ENCODE results near the gene CNTROB.

The CNTROB gene

DNA sequence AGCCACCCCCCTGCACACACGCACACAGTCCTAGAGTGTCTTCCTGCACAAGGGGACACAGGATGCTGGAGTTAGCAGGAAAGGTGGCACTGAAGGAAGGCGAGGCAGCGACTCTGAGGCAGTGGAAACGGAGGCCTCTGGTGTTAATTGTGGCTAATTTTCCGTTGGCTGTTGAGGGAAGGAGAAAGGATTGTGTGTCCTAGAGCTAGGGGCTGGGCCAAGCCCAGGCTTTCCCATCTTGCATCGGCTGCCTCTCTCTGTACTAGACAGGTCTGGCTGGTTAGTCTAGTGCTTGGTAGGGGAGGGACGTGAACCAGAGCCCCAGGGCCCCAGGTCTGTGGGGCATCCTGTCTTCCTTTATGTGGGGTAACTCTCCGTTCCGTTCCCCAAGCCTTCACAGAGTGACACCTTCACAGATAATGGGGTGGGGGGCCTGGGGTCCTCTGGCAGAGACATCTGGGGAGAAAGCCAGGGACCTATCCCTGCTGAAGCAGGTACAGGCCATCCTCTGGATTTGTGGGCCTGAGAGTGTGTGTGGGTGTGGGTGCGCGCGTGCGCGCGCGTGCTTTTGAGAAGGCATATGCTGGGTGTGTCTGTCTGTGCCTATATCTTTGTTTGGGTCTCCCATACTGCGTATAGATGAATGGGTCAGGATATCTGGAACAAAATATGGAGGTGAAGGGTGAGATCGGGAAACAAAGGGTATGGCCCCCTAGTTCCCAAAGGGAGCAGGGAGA lies 43.7 kb upstream of the CNTROB start, which contains the start of gene CHD3:
TSS of gene CHD3 (plus strand) at position 606 of the 737 bp plus-strand sequence. CDS start 212 bp downstream, outside the sequence.
- H3K9ac ChIP-seq (ENCODE audit: low read depth, low read length) = peak within 1 kb of the TSS; percentile 74
- H3K4me1 ChIP-seq (ENCODE audit: control insufficient read depth, insufficient read depth, low read length) = peaks cover 38% of the 10 kb centered on the region
- H3K4me3 ChIP-seq (ENCODE audit: low read length) = peak within 1 kb of the TSS; percentile 70
- no peaks in the 10 kb centered on the region for H3K27me3 ChIP-seq (ENCODE audit: control insufficient read depth, insufficient read depth, low read length)
- no peaks in the 10 kb centered on the region for H3K9me3 ChIP-seq (replicated peaks; ENCODE audit: low read length)
- H3K4me2 ChIP-seq (ENCODE audit: low read length) = peak within 1 kb of the TSS; percentile 93
- peaks cover 17% of the 10 kb centered on the region for H3K36me3 ChIP-seq (ENCODE audit: insufficient read depth, low read length)

GRCh38 chr17:7889166-7889955 lies 42.6 kb upstream of the CNTROB start:
- Histone ChIP-seq H3K9me3 (replicated peaks; ENCODE audit: low read length) (no peaks in the 10 kb centered on the region), H3K36me3 (ENCODE audit: insufficient read depth, low read length) (peaks cover 28% of the 10 kb centered on the region), H3K9ac (ENCODE audit: low read depth, low read length) (peak overlapping the region; percentile 74), H3K27me3 (ENCODE audit: control insufficient read depth, insufficient read depth, low read length) (no peaks in the 10 kb centered on the region), H3K4me3 (ENCODE audit: low read length) (peak overlapping the region; percentile 70), H3K4me2 (ENCODE audit: low read length) (peak overlapping the region; percentile 93), H3K4me1 (ENCODE audit: control insufficient read depth, insufficient read depth, low read length) (peaks cover 31% of the 10 kb centered on the region)

DNA sequence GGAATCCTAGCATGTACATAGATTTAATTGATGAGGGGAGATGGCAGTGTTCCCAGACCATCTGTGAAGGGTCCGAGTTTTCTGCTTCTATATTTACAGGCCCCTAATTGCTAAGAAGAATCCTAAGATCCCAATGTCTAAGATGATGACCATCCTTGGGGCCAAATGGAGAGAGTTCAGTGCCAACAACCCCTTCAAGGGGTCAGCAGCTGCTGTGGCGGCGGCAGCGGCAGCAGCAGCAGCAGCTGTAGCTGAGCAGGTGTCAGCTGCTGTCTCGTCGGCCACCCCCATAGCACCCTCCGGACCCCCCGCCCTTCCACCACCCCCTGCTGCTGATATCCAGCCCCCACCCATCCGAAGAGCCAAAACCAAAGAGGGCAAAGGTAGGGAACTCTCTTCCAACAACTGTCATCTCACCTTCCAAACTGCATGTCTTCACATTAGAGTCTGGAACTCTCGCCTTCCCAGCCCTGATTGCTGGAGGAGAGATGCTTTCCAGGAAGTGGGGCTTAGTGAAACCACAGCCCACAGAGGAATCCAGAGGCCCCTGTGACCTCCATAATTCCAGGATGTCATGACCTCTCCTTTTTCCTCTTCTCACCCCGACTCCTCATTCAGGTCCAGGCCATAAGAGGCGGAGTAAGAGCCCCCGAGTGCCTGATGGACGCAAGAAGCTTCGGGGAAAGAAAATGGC lies 38.7 kb upstream of the CNTROB start:
- H3K4me1 ChIP-seq (ENCODE audit: control insufficient read depth, insufficient read depth, low read length) = peaks cover 16% of the 10 kb centered on the region
- H3K36me3 ChIP-seq (ENCODE audit: insufficient read depth, low read length) = peaks cover 57% of the 10 kb centered on the region
- no peak overlapping the region for H3K4me2 ChIP-seq (ENCODE audit: low read length)
- H3K9ac ChIP-seq (ENCODE audit: low read depth, low read length) = no peak overlapping the region
- no peaks in the 10 kb centered on the region for H3K27me3 ChIP-seq (ENCODE audit: control insufficient read depth, insufficient read depth, low read length)
- H3K4me3 ChIP-seq (ENCODE audit: low read length) = no peak overlapping the region
- no peaks in the 10 kb centered on the region for H3K9me3 ChIP-seq (replicated peaks; ENCODE audit: low read length)

DNA sequence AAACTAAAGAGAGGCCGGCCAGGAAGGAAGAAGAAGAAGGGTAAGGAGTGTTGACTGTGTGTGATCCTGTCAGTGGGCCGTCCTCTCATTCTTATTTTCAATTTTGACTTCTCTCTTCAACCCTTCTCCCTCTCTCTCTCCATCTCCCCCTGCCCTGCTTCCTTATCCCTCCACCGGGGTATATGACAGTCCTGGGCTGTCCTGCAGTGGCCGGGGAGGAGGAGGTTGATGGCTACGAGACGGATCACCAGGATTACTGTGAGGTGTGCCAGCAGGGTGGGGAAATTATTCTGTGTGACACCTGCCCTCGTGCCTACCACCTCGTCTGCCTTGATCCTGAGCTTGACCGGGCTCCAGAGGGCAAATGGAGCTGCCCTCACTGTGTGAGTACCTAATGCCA lies 37.8 kb upstream of the CNTROB start:
- no peak overlapping the region for H3K4me3 ChIP-seq (ENCODE audit: low read length)
- H3K4me1 ChIP-seq (ENCODE audit: control insufficient read depth, insufficient read depth, low read length) = peaks cover 7% of the 10 kb centered on the region
- no peak overlapping the region for H3K9ac ChIP-seq (ENCODE audit: low read depth, low read length)
- no peak overlapping the region for H3K4me2 ChIP-seq (ENCODE audit: low read length)
- H3K27me3 ChIP-seq (ENCODE audit: control insufficient read depth, insufficient read depth, low read length) = no peaks in the 10 kb centered on the region
- H3K9me3 ChIP-seq (replicated peaks; ENCODE audit: low read length) = no peaks in the 10 kb centered on the region
- H3K36me3 ChIP-seq (ENCODE audit: insufficient read depth, low read length) = peaks cover 66% of the 10 kb centered on the region

DNA sequence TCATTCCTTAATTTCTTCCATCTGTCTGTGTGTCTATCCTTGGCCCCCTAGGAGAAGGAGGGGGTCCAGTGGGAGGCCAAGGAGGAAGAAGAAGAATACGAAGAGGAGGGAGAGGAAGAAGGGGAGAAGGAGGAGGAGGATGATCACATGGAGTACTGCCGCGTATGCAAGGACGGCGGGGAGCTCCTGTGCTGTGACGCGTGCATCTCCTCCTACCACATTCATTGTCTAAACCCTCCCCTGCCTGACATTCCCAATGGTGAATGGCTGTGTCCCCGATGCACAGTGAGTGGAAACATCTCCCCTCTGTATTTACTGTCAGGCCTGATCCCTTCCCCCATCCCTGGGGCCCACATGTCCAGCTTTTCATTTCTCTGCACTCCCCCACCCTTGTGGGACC lies 37.1 kb upstream of the CNTROB start:
- peaks cover 72% of the 10 kb centered on the region for H3K36me3 ChIP-seq (ENCODE audit: insufficient read depth, low read length)
- H3K4me1 ChIP-seq (ENCODE audit: control insufficient read depth, insufficient read depth, low read length) = peaks cover under 1% of the 10 kb centered on the region
- H3K4me3 ChIP-seq (ENCODE audit: low read length) = no peak overlapping the region
- no peak overlapping the region for H3K9ac ChIP-seq (ENCODE audit: low read depth, low read length)
- no peaks in the 10 kb centered on the region for H3K9me3 ChIP-seq (replicated peaks; ENCODE audit: low read length)
- H3K27me3 ChIP-seq (ENCODE audit: control insufficient read depth, insufficient read depth, low read length) = no peaks in the 10 kb centered on the region
- no peak overlapping the region for H3K4me2 ChIP-seq (ENCODE audit: low read length)

DNA sequence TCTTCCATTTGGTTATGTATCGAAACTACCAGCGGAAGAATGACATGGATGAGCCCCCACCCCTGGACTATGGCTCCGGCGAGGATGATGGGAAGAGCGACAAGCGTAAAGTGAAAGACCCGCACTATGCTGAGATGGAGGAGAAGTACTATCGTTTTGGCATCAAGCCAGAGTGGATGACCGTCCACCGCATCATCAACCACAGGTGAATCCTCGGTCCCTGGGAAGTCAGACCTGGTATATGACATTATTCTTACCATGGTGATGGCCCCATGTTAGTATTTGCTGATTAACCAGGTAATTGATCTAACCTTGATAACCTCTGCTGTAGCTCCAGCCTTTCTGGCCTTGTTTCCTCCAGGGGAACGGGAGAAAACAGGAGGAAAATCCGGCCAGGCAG lies 34.9 kb upstream of the CNTROB start:
- H3K4me1 ChIP-seq (ENCODE audit: control insufficient read depth, insufficient read depth, low read length) = no peaks in the 10 kb centered on the region
- H3K36me3 ChIP-seq (ENCODE audit: insufficient read depth, low read length) = peaks cover 73% of the 10 kb centered on the region
- H3K27me3 ChIP-seq (ENCODE audit: control insufficient read depth, insufficient read depth, low read length) = no peaks in the 10 kb centered on the region
- no peaks in the 10 kb centered on the region for H3K9me3 ChIP-seq (replicated peaks; ENCODE audit: low read length)
- H3K4me2 ChIP-seq (ENCODE audit: low read length) = no peak overlapping the region
- H3K4me3 ChIP-seq (ENCODE audit: low read length) = no peak overlapping the region
- H3K9ac ChIP-seq (ENCODE audit: low read depth, low read length) = no peak overlapping the region

GRCh38 chr17:7897773-7898172 lies 34.2 kb upstream of the CNTROB start:
- Histone ChIP-seq H3K9ac (ENCODE audit: low read depth, low read length) (peak overlapping the region; percentile 4), H3K4me2 (ENCODE audit: low read length) (no peak overlapping the region), H3K4me1 (ENCODE audit: control insufficient read depth, insufficient read depth, low read length) (no peaks in the 10 kb centered on the region), H3K27me3 (ENCODE audit: control insufficient read depth, insufficient read depth, low read length) (no peaks in the 10 kb centered on the region), H3K9me3 (replicated peaks; ENCODE audit: low read length) (no peaks in the 10 kb centered on the region), H3K36me3 (ENCODE audit: insufficient read depth, low read length) (peaks cover 78% of the 10 kb centered on the region), H3K4me3 (ENCODE audit: low read length) (no peak overlapping the region)

DNA sequence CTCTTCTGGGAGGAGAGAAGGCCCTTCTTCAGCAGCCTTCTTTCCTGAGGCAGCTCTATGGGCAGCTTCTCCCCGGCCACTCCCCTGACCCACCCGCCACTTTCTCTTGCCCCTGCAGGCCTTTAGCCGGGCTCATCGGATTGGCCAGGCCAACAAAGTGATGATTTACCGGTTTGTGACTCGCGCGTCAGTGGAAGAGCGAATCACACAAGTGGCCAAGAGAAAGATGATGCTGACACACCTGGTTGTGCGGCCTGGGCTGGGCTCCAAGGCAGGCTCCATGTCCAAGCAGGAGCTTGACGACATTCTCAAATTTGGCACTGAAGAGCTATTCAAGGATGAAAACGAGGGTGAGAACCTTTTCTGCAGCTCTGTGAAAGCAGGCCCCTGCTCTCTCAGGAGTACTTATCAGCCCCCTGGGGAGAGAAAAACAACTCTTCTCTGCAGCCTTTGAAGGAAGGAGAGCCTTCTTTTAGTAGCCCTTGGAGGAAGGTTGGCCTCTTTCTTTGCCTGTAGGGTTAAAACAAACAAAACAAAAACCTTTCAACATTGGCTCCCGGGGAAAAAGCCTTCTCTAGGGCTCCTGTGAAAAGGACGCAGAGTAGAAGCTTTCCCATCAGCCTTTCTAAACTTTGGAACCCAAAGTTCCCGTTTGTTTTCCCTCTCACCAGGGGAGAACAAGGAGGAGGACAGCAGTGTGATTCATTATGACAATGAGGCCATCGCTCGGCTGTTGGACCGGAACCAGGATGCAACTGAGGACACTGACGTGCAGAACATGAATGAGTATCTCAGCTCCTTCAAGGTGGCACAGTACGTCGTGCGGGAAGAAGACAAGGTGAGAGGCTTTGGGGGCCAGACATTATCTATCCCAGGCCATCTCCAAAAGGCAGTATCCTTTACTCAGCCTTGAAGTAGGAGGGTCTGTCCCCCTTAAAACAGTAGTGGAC lies 28.6 kb upstream of the CNTROB start:
- Histone ChIP-seq H3K4me1 (ENCODE audit: control insufficient read depth, insufficient read depth, low read length) (no peaks in the 10 kb centered on the region), H3K9me3 (replicated peaks; ENCODE audit: low read length) (no peaks in the 10 kb centered on the region), H3K36me3 (ENCODE audit: insufficient read depth, low read length) (peaks cover 94% of the 10 kb centered on the region), H3K4me3 (ENCODE audit: low read length) (no peak overlapping the region), H3K27me3 (ENCODE audit: control insufficient read depth, insufficient read depth, low read length) (no peaks in the 10 kb centered on the region), H3K4me2 (ENCODE audit: low read length) (no peak overlapping the region), H3K9ac (ENCODE audit: low read depth, low read length) (no peak overlapping the region)

DNA sequence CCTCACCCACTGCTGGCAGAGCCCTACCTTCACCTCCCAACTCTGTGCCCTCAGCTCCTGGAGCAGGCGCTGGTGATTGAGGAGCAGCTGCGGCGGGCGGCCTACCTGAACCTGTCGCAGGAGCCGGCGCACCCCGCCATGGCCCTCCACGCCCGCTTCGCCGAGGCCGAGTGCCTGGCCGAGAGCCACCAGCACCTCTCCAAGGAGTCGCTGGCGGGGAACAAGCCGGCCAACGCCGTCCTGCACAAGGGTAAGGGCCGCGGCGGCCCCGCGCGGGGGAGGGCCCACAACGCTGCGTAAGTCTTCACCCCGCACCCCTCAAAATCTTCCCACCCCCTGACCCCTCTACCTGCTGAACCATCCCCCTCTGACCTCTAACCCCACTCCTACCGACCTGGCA lies 22.9 kb upstream of the CNTROB start:
- no peaks in the 10 kb centered on the region for H3K4me1 ChIP-seq (ENCODE audit: control insufficient read depth, insufficient read depth, low read length)
- H3K36me3 ChIP-seq (ENCODE audit: insufficient read depth, low read length) = peaks cover 75% of the 10 kb centered on the region
- H3K4me3 ChIP-seq (ENCODE audit: low read length) = no peak overlapping the region
- H3K9ac ChIP-seq (ENCODE audit: low read depth, low read length) = no peak overlapping the region
- no peaks in the 10 kb centered on the region for H3K27me3 ChIP-seq (ENCODE audit: control insufficient read depth, insufficient read depth, low read length)
- H3K4me2 ChIP-seq (ENCODE audit: low read length) = no peak overlapping the region
- no peaks in the 10 kb centered on the region for H3K9me3 ChIP-seq (replicated peaks; ENCODE audit: low read length)

DNA sequence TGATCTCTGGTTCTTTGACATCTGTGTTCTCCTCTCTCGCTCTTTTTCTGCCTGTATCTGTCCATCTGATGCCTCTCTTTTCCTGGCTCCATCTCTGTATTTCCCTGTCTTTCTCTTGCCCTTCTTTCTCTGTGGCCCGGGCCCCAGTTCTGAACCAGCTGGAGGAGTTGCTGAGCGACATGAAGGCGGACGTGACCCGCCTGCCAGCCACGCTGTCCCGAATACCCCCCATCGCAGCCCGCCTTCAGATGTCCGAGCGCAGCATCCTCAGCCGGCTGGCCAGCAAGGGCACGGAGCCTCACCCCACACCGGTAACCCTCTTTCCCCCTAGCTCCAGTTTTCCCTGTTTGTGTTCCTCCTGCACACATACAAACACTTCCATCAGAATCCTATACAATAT lies 21.7 kb upstream of the CNTROB start:
- Histone ChIP-seq H3K4me3 (ENCODE audit: low read length) (no peak overlapping the region), H3K27me3 (ENCODE audit: control insufficient read depth, insufficient read depth, low read length) (no peaks in the 10 kb centered on the region), H3K4me1 (ENCODE audit: control insufficient read depth, insufficient read depth, low read length) (peaks cover 8% of the 10 kb centered on the region), H3K9ac (ENCODE audit: low read depth, low read length) (no peak overlapping the region), H3K36me3 (ENCODE audit: insufficient read depth, low read length) (peaks cover 63% of the 10 kb centered on the region), H3K4me2 (ENCODE audit: low read length) (no peak overlapping the region), H3K9me3 (replicated peaks; ENCODE audit: low read length) (no peaks in the 10 kb centered on the region)
